Neural cell (in vitro differentiated cells): ENCODE data around the gene EI24. TPM values are rescaled to one million over a fixed set of nuclear protein-coding genes. Genes with fewer than 3 reads are reported as not detected.
A peak's percentile ranks its signal among the peaks of the same experiment; 100 is the strongest.

Experiments
- H2AFZ ChIP-seq: fragments of 200-600, 300-800 bp; sonication (generic), shearing (Covaris generic); 2 replicates; pipeline ENCODE4 v1.6.0; 2014; ENCODE audit warnings: low read depth, mild to moderate bottlenecking, antibody characterized with exemption, low read length, moderate library complexity
- H3F3A ChIP-seq: fragments of 200-600 bp; shearing (Covaris generic); 2 replicates; pipeline ENCODE4 v1.6.1; 2016; ENCODE audit warnings: mild to moderate bottlenecking, moderate library complexity, mixed read lengths, antibody characterized with exemption, low read length; ENCODE audit not compliant: insufficient read depth, poor library complexity, severe bottlenecking
- H3K27ac ChIP-seq: fragments of 200-600, 300-800 bp; sonication (generic), shearing (Covaris generic); 2 replicates; pipeline ENCODE4 v1.5.1; 2014; ENCODE audit warnings: mild to moderate bottlenecking, low read length, moderate library complexity
- H3K27me3 ChIP-seq: fragments of 300-800, 200-600 bp; sonication (generic), shearing (Covaris generic); 2 replicates; pipeline ENCODE4 v1.6.0; 2014; ENCODE audit warnings: mild to moderate bottlenecking, low read depth, low read length, moderate library complexity; ENCODE audit not compliant: insufficient read depth
- H3K36me3 ChIP-seq: fragments of 300-800, 200-600 bp; sonication (generic), shearing (Covaris generic); 2 replicates; pipeline ENCODE4 v1.5.1; 2014; ENCODE audit warnings: mild to moderate bottlenecking, antibody characterized with exemption, low read length, moderate library complexity; ENCODE audit not compliant: insufficient read depth
- H3K4me2 ChIP-seq: fragments of 300-800, 200-600 bp; sonication (generic), shearing (Covaris generic); 2 replicates; pipeline ENCODE4 v1.6.0; 2014; ENCODE audit warnings: mild to moderate bottlenecking, low read length
- H3K4me3 ChIP-seq: fragments of 300-800, 200-600 bp; sonication (generic), shearing (Covaris generic); 2 replicates; pipeline ENCODE4 v1.5.1; 2014; ENCODE audit warnings: mild to moderate bottlenecking, low read length, moderate library complexity
- H3K79me2 ChIP-seq: fragments of 200-600 bp; shearing (Covaris generic); replicated peaks from 2 replicates; pipeline ENCODE4 v1.6.0; 2014; ENCODE audit warnings: mild to moderate bottlenecking, low read length, moderate library complexity; ENCODE audit not compliant: insufficient read depth
- H3K9ac ChIP-seq: fragments of 300-800, 200-600 bp; sonication (generic), shearing (Covaris generic); 2 replicates; pipeline ENCODE4 v1.6.1; 2016; ENCODE audit warnings: mild to moderate bottlenecking, low read length, mixed read lengths
- H3K9me2 ChIP-seq: fragments of 200-600 bp; shearing (Covaris generic); 2 replicates; pipeline ENCODE4 v1.6.1; 2016; ENCODE audit warnings: mild to moderate bottlenecking, low read length, mixed read lengths; ENCODE audit not compliant: insufficient read depth
- H3K9me3 ChIP-seq: fragments of 200-600, 300-800 bp; sonication (generic), shearing (Covaris generic); 2 replicates; pipeline ENCODE4 v1.6.1; 2016; ENCODE audit warnings: mild to moderate bottlenecking, mixed run types, low read length, moderate library complexity, mixed read lengths
- H4K20me1 ChIP-seq: fragments of 200-600 bp; shearing (Covaris generic); 2 replicates; pipeline ENCODE4 v1.6.1; 2016; ENCODE audit warnings: mild to moderate bottlenecking, mixed run types; ENCODE audit not compliant: insufficient read depth
- EP300 ChIP-seq: fragments of 450-650 bp; conservative IDR thresholded peaks from 2 replicates; pipeline ENCODE4 v1.6.1; 2014; ENCODE audit warnings: antibody characterized with exemption, mild to moderate bottlenecking, moderate library complexity; ENCODE audit not compliant: poor library complexity, severe bottlenecking
- EZH2 ChIP-seq: fragments of 200-600, 300-800 bp; shearing (Covaris generic), sonication (generic); IDR thresholded peaks from 2 replicates; pipeline ENCODE4 v1.6.1; 2014; ENCODE audit warnings: antibody characterized with exemption, low read length, borderline replicate concordance, mild to moderate bottlenecking; ENCODE audit not compliant: insufficient read depth, poor library complexity, severe bottlenecking
- MXI1 ChIP-seq: fragments of 450-650 bp; conservative IDR thresholded peaks from 2 replicates; pipeline ENCODE4 v1.6.1; 2014; ENCODE audit warnings: antibody characterized with exemption, mild to moderate bottlenecking; ENCODE audit not compliant: poor library complexity, severe bottlenecking
- POLR2AphosphoS5 ChIP-seq: IDR thresholded peaks from 2 replicates; pipeline ENCODE4 v1.6.1; 2012
- RAD21 ChIP-seq: fragments of 450-650 bp; conservative IDR thresholded peaks from 2 replicates; pipeline ENCODE4 v1.6.1; 2014; ENCODE audit warnings: antibody characterized with exemption, mild to moderate bottlenecking, moderate library complexity
- SMC3 ChIP-seq: fragments of 450-650 bp; conservative IDR thresholded peaks from 2 replicates; pipeline ENCODE4 v1.6.1; 2014; ENCODE audit warnings: antibody characterized with exemption, mild to moderate bottlenecking, moderate library complexity; ENCODE audit not compliant: poor library complexity
- TAF1 ChIP-seq: IDR thresholded peaks from 2 replicates; pipeline ENCODE4 v1.6.1; 2012; ENCODE audit warnings: low read depth
- polyA plus RNA-seq: library from polyadenylated mRNA; depleted of rRNA; stranded (reverse); fragments of >200 nt; gene quantifications from 2 replicates; pipeline ENCODE4 v1.2.3, GENCODE V29; 2014
- TF ChIP-seq, protein P1 (sequence below): fragments of 450-650 bp; IDR thresholded peaks from 2 replicates; pipeline ENCODE4 v1.5.1; 2014; ENCODE audit warnings: antibody characterized with exemption, mild to moderate bottlenecking, moderate library complexity; ENCODE audit not compliant: poor library complexity, severe bottlenecking
- TF ChIP-seq, protein P2 (sequence below): IDR thresholded peaks from 2 replicates; pipeline ENCODE4 v1.6.1; 2012; ENCODE audit warnings: borderline replicate concordance

EI24 gene
- polyA plus RNA-seq, 1 donor from 2014 or later: 92.5 TPM

DNA sequence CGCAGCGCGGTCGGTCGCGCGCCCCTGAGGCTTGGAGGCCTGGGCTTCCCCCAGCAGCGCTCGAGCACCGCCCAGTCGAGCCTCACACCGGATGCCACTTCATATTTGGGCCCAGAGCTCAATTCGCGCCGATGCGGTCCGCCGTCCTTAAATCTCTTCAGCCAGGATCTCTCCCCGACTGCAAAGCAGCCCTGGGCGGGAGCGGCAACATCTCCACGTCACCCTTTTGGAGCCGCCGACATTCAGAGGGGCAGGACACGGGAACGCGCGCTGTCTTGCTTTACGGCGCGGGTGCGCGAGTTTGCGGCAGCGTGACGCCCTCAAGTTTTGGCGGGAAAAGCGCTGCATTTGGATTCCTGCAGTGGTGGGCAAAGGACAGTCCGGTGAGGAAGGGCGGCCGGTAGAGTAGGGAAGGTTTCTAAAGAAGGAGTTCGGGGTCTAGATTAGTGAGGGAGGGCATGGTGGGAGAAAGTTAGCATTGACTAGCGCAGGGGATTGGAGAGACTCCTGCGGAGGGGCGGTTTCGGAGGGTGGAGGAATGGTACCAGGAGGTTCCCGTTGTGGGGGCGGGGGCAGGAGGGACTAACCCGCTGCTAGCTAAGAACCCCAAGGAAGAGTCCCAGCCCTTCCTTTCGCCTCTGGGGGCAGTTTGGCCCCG lies 56.5 kb downstream of the EI24 start:
- H3K27me3 ChIP-seq: no peaks in the 10 kb centered on the region
- no peaks in the 10 kb centered on the region for H3K9me3 ChIP-seq
- H3K9me2 ChIP-seq: no peaks in the 10 kb centered on the region
- TF ChIP-seq MXI1 (peak; percentile 92), SMC3 (peak; percentile 17), TAF1 (peak; percentile 97), POLR2AphosphoS5 (peak; percentile 95), EP300 (peak; percentile 34), EZH2 (no peak), RAD21 (peak; percentile 49)
- TF ChIP-seq, protein P1, sequence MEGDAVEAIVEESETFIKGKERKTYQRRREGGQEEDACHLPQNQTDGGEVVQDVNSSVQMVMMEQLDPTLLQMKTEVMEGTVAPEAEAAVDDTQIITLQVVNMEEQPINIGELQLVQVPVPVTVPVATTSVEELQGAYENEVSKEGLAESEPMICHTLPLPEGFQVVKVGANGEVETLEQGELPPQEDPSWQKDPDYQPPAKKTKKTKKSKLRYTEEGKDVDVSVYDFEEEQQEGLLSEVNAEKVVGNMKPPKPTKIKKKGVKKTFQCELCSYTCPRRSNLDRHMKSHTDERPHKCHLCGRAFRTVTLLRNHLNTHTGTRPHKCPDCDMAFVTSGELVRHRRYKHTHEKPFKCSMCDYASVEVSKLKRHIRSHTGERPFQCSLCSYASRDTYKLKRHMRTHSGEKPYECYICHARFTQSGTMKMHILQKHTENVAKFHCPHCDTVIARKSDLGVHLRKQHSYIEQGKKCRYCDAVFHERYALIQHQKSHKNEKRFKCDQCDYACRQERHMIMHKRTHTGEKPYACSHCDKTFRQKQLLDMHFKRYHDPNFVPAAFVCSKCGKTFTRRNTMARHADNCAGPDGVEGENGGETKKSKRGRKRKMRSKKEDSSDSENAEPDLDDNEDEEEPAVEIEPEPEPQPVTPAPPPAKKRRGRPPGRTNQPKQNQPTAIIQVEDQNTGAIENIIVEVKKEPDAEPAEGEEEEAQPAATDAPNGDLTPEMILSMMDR: no peak
- TF ChIP-seq, protein P2, sequence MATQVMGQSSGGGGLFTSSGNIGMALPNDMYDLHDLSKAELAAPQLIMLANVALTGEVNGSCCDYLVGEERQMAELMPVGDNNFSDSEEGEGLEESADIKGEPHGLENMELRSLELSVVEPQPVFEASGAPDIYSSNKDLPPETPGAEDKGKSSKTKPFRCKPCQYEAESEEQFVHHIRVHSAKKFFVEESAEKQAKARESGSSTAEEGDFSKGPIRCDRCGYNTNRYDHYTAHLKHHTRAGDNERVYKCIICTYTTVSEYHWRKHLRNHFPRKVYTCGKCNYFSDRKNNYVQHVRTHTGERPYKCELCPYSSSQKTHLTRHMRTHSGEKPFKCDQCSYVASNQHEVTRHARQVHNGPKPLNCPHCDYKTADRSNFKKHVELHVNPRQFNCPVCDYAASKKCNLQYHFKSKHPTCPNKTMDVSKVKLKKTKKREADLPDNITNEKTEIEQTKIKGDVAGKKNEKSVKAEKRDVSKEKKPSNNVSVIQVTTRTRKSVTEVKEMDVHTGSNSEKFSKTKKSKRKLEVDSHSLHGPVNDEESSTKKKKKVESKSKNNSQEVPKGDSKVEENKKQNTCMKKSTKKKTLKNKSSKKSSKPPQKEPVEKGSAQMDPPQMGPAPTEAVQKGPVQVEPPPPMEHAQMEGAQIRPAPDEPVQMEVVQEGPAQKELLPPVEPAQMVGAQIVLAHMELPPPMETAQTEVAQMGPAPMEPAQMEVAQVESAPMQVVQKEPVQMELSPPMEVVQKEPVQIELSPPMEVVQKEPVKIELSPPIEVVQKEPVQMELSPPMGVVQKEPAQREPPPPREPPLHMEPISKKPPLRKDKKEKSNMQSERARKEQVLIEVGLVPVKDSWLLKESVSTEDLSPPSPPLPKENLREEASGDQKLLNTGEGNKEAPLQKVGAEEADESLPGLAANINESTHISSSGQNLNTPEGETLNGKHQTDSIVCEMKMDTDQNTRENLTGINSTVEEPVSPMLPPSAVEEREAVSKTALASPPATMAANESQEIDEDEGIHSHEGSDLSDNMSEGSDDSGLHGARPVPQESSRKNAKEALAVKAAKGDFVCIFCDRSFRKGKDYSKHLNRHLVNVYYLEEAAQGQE: peak; percentile 93
- no peaks in the 10 kb centered on the region for H3K36me3 ChIP-seq
- H3K9ac ChIP-seq: peak overlapping the region; percentile 93
- peak overlapping the region; percentile 78 for H3K4me3 ChIP-seq
- no peaks in the 10 kb centered on the region for H4K20me1 ChIP-seq
- H3K79me2 ChIP-seq: peaks cover 36% of the 10 kb centered on the region
- H3K27ac ChIP-seq: peak overlapping the region; percentile 95
- peaks cover 10% of the 10 kb centered on the region for H3F3A ChIP-seq
- H2AFZ ChIP-seq: peak overlapping the region; percentile 81
- peak overlapping the region; percentile 89 for H3K4me2 ChIP-seq

DNA sequence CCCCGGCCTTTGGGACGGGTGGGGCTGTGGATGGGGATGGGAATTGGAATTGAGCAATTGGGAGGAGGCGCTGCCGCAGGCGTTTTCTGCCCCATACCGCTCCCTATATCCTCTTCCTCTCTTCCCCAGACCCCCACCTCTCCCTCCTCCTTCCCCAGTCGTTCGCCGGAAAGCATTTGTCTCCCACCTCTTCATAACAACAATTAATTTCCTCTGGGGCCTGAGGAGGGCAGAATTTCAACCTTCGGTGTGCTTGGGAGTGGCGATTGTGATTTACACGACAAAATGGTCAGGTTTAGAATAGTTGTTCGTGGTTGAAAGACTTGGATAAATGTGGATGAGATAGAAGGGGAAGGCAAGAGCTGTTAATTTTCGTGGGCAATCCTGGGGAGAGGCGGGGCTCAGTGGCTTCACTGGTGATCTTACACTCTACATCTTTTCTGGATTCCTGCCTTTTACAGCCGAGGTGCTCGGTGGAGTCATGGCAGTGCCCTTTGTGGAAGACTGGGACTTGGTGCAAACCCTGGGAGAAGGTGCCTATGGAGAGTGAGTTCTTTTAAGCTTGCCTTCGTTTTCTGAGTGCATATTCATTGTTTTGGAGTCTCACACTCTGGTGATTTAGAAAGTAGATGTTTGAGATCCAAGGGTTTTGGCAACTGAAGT lies 57.1 kb downstream of the EI24 start:
- Histone ChIP-seq H3K4me3 (peak overlapping the region; percentile 78), H3K9me2 (no peaks in the 10 kb centered on the region), H3K4me2 (peak overlapping the region; percentile 89), H3K36me3 (no peaks in the 10 kb centered on the region), H3F3A (peaks cover 10% of the 10 kb centered on the region), H3K9ac (peak overlapping the region; percentile 93), H3K27ac (peak overlapping the region; percentile 95), H4K20me1 (no peaks in the 10 kb centered on the region), H3K27me3 (no peaks in the 10 kb centered on the region), H3K79me2 (peaks cover 37% of the 10 kb centered on the region), H3K9me3 (no peaks in the 10 kb centered on the region), H2AFZ (peak overlapping the region; percentile 61)
- TF ChIP-seq, protein P1: peak; percentile 73
- TF ChIP-seq, protein P2: peak; percentile 19
- peak; percentile 57 for TF ChIP-seq RAD21
- peak; percentile 79 for TF ChIP-seq SMC3
- no peak for TF ChIP-seq TAF1
- TF ChIP-seq POLR2AphosphoS5: peak; percentile 23
- TF ChIP-seq MXI1: no peak
- TF ChIP-seq EP300: no peak
